Choroid plexus epithelial cell (primary cell): ENCODE measurements around the gene COPA.
A peak's percentile ranks its signal among the peaks of the same experiment; 100 is the strongest.

ENCODE experiments used
- DNase-seq: peaks from one replicate; pipeline ENCODE4 v3.0.0-alpha.2; 2010; ENCODE audit warnings: low read depth
- H3K4me3 ChIP-seq: 2 replicates; pipeline ENCODE4 v1.5.1; 2011; ENCODE audit warnings: low read depth, mild to moderate bottlenecking, control low read depth, low read length, moderate library complexity
- TF ChIP-seq, protein P1 (sequence below): conservative IDR thresholded peaks from 2 replicates; pipeline ENCODE4 v1.5.1; 2011; ENCODE audit warnings: low read depth, mild to moderate bottlenecking, control low read depth, inconsistent platforms, low read length, moderate library complexity

COPA gene

DNA sequence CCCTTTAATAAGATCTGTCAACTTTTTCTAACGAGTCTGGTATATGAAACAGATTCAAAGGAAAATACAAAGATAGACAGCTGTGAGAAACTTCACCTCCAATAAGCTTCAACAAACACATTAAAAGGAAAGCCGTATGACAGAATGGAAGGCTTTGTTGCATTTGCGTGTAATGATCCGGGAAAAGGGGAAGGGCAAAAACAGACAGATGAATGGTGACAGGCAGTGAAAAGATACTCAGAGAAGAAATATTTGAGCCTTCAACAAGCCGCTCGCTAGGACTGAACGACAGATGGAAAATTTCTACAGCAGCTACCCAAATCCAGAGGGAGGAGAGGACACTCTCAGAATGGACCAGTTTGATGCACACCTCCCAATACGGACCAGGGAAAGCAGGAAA, 14.9 kb downstream of the COPA start:
- TF ChIP-seq, protein P1, sequence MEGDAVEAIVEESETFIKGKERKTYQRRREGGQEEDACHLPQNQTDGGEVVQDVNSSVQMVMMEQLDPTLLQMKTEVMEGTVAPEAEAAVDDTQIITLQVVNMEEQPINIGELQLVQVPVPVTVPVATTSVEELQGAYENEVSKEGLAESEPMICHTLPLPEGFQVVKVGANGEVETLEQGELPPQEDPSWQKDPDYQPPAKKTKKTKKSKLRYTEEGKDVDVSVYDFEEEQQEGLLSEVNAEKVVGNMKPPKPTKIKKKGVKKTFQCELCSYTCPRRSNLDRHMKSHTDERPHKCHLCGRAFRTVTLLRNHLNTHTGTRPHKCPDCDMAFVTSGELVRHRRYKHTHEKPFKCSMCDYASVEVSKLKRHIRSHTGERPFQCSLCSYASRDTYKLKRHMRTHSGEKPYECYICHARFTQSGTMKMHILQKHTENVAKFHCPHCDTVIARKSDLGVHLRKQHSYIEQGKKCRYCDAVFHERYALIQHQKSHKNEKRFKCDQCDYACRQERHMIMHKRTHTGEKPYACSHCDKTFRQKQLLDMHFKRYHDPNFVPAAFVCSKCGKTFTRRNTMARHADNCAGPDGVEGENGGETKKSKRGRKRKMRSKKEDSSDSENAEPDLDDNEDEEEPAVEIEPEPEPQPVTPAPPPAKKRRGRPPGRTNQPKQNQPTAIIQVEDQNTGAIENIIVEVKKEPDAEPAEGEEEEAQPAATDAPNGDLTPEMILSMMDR, result no peak
- H3K4me3 ChIP-seq, result no peak overlapping the region
- DNase-seq, result no peak

DNA sequence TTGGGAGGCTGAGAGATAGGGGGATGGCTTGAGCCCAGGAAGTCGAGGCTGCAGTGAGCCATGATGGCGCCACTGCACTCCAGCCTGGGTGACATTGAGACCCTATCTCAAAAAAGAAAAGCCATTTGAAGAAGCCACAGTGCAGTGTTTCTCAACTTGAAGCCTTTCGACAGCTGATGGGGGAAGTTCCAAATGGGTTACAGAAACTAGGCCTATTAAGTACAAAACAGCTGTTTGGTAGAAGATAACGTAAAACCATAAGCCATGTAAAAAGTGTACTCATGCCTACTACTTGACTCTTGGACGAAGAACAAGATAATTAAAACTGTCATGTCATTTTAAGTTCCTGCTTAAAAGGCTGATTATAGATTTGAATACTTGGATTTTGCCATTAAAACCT, 16.6 kb downstream of the COPA start:
- TF ChIP-seq, protein P1, result no peak
- H3K4me3 ChIP-seq, result no peak overlapping the region
- no peak for DNase-seq

DNA sequence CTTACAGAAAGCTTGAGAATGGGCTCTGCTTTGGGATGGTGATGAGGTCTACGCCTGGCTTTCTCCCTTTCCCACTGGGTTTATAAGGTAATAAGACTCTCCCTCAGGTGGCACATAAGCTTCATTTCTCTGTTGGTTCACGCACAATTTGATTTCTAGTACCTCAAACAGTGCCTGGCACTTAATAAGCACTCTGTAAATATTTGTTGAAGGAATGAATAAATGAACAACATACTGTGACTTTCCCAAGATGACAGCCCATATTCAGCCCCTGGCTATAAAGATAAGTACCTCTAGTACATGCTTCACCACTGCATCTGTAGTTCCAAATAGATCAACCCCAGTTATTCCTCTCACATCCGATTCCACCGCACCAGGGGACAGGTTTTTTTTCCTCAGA, 17.8 kb downstream of the COPA start:
- H3K4me3 ChIP-seq, result no peak overlapping the region
- no peak for DNase-seq
- TF ChIP-seq, protein P1, result no peak

DNA sequence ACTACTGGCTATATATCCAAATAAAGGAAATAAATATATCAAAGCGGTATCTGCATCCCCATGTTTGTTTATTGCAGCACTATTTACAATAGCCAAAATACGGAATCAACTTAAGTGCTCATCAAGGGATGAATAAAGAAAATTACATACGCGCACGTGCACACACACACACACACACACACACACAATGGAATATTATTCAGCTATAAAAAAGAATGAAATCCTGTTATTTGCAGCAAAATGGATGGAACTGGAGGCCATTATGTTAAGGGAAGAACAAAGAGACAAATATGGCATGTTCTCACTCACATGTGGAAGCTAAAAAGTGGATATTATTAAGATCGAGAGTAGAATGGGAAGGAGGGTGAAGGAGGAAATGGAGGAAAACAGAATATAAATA, 20.2 kb downstream of the COPA start:
- TF ChIP-seq, protein P1, result no peak
- no peak for DNase-seq
- H3K4me3 ChIP-seq, result no peak overlapping the region

DNA sequence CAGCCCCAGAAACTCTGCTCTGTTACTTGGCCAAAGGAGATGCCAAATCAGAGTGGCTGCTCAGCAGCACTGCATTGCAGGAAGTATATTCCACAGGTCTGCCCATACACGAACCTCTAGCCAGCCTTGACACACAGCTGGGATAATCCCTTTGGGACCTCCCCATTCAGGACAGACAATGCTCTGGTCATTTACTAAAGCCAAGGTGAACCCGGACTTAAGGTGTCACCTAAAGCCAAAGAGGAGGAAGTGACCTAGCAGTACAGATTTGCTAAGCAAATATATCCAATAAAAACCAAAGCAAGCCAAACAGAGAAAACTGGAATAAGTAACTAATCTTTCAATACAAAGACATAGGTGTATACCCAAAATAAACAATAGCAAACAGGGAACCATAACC, 27.7 kb downstream of the COPA start:
- TF ChIP-seq, protein P1, result no peak
- H3K4me3 ChIP-seq, result no peak overlapping the region
- no peak for DNase-seq

DNA sequence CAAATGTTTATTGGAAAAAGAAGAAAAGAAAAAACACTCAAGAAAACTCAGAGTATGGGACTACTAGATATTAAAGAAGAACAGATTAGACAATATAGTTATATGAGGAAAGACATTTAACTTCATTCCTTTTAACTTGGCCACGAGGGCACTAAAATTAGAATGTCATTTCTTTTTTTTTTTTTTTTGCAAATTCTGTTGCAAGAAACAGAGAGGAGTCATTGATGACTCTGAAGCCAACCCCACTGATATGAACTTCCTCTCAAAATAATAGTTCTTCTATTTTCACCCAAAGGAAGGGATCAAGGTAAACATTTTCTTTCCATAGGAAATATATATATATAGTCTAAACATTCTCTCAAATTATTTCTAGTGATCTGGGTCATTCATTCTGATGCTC, 33.5 kb downstream of the COPA start:
- TF ChIP-seq, protein P1, result no peak
- no peak for DNase-seq
- no peak overlapping the region for H3K4me3 ChIP-seq

DNA sequence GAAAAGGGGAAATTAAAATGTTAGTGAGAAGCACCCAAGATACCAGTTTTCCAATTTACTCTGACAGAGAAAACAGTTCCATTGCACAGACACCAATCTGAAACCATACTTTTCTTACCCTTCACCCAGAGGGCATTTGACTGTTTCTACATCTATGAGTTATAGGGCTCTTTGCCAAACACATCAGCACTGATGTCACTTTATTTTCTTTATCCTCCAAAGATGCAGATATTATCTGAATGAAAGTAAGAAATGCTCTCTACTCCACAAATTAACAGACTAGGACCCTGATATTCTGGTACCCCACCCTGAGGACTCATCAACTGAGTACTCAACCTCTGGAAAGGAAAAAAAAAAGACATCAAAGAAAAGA, 33.9 kb downstream of the COPA start:
- H3K4me3 ChIP-seq, result no peak overlapping the region
- DNase-seq, result peak; percentile 59
- TF ChIP-seq, protein P1, result no peak
